Lung (tissue), 12 donors: ENCODE measurements around the gene SLC25A21. TPM values are rescaled to one million over a fixed set of nuclear protein-coding genes. Genes with fewer than 3 reads are reported as not detected.

ENCODE experiments used
- ATAC-seq: fragments of 200-7000 bp; cut with Tn5 transposase; one replicate; pipeline ENCODE4 v1.9.1; 2020; ENCODE audit warnings: moderate number of reproducible peaks; ENCODE audit not compliant: insufficient read depth, low FRiP score
- DNase-seq, 3 donors: peaks; one replicate each; pipeline ENCODE4 v3.0.0-alpha.2; 2013 to 2017
- H3K27ac ChIP-seq, 2 donors: one replicate each; pipeline ENCODE4 v1.5.1; 2013; ENCODE audit warnings: mild to moderate bottlenecking in 2 of 2, moderate library complexity in 2 of 2, control low read depth in 1 of 2, inconsistent platforms in 1 of 2, low read depth in 1 of 2, low read length in 1 of 2
- H3K27me3 ChIP-seq, 3 donors: one replicate each; pipeline ENCODE4 v1.5.1; 2013; ENCODE audit warnings: low read length in 2 of 3; ENCODE audit not compliant: control insufficient read depth in 3 of 3, insufficient read depth in 3 of 3
- H3K36me3 ChIP-seq, 4 donors: one replicate each; pipeline ENCODE4 v1.5.1; 2013; ENCODE audit warnings: low read length in 4 of 4, mild to moderate bottlenecking in 1 of 4, moderate library complexity in 1 of 4; ENCODE audit not compliant: control insufficient read depth in 4 of 4, insufficient read depth in 4 of 4
- H3K4me1 ChIP-seq, 5 donors: one replicate each; pipeline ENCODE4 v1.5.1; 2013; ENCODE audit warnings: low read length in 5 of 5, mild to moderate bottlenecking in 2 of 5, moderate library complexity in 1 of 5; ENCODE audit not compliant: control insufficient read depth in 5 of 5, insufficient read depth in 5 of 5
- H3K4me3 ChIP-seq: one replicate; pipeline ENCODE4 v1.5.1; 2013; ENCODE audit warnings: mild to moderate bottlenecking, control low read depth, moderate library complexity
- H3K9ac ChIP-seq, 2 donors: one replicate each; pipeline ENCODE4 v1.5.1; 2013; ENCODE audit warnings: low read length in 2 of 2, control low read depth in 1 of 2; ENCODE audit not compliant: insufficient read depth in 1 of 2
- H3K9me3 ChIP-seq, 4 donors: one replicate each; pipeline ENCODE4 v1.5.1; 2013; ENCODE audit warnings: low read length in 3 of 4, mild to moderate bottlenecking in 1 of 4, moderate library complexity in 1 of 4; ENCODE audit not compliant: control insufficient read depth in 4 of 4, insufficient read depth in 3 of 4
- CTCF ChIP-seq: IDR thresholded peaks from 2 replicates; pipeline ENCODE4 v1.5.1; 2012; ENCODE audit warnings: mild to moderate bottlenecking; ENCODE audit errors: control extremely low read depth, extremely low read depth
- WGBS, 2 donors: extraction: QIAGEN DNeasy Blood & Tissue Kit; methylation state at CpG; one replicate each; pipeline ENCODE4 v1.1.7; 2013; 5-methylcytosine and 5-hydroxymethylcytosine counted together
- polyA plus RNA-seq, 2 donors: library from polyadenylated mRNA; stranded (reverse); fragments of 200-250 nt; gene quantifications; one replicate each; pipeline ENCODE4 v1.2.1, GENCODE V29; 2013
- total RNA-seq, 2 donors: library from RNA; depleted of rRNA in 1 of 2; stranded (reverse); fragments of >200 nt in 1 of 2; gene quantifications; one replicate each; pipeline ENCODE4 v1.2.1, GENCODE V29; 2014 to 2021
- donor health status: control.
- donor health status: control.
- donor health status: Bipolar disorder and iron deficiency.
- donor health status: healthy.
- donor health status: DM: yes; HTN: yes; CAD: no.

The SLC25A21 gene
- total and polyA plus RNA-seq, 4 donors = 0.23 to 2.6 (median 0.42) TPM

GRCh38 chr14:36659822-36660735, 512.3 kb downstream of the SLC25A21 start:
- Histone ChIP-seq H3K27me3 (peaks cover 8 to 98% (median 96%) of the 10 kb centered on the region in 3 donors), H3K36me3 (no peaks in the 10 kb centered on the region), H3K4me3 (no peak overlapping the region), H3K9ac (no peak overlapping the region), H3K27ac (no peak overlapping the region), H3K9me3 (peaks cover 0 to 35% (median 0%) of the 10 kb centered on the region in 4 donors), H3K4me1 (peaks cover 0 to 57% (median 23%) of the 10 kb centered on the region in 5 donors)
- no peak for DNase-seq
- no peak for TF ChIP-seq CTCF
- 7 to 11% methylated on average over 19 of the region's 19 CpGs for WGBS, 2 donors
- no peak for ATAC-seq

- H3K9me3 ChIP-seq = peaks cover 0 to 38% (median 0%) of the 10 kb centered on the region in 4 donors
- H3K9ac ChIP-seq = no peak overlapping the region
- H3K4me3 ChIP-seq = no peak overlapping the region
- H3K27me3 ChIP-seq = peaks cover 8 to 98% (median 96%) of the 10 kb centered on the region in 3 donors
- H3K27ac ChIP-seq = no peak overlapping the region
- H3K4me1 ChIP-seq = peaks cover 0 to 56% (median 23%) of the 10 kb centered on the region in 5 donors
- 6 to 8% methylated on average over 35 of the region's 35 CpGs for WGBS, 2 donors
- TF ChIP-seq CTCF = no peak
- DNase-seq = peak in 2 of 3 donors; percentile 29 to 32
- H3K36me3 ChIP-seq = no peaks in the 10 kb centered on the region
- ATAC-seq = no peak
Observed at GRCh38 chr14:36659010-36659821, 513.2 kb downstream of the SLC25A21 start.

- no peak overlapping the region for H3K27ac ChIP-seq
- no peak overlapping the region for H3K9ac ChIP-seq
- peaks cover 8 to 98% (median 96%) of the 10 kb centered on the region in 3 donors for H3K27me3 ChIP-seq
- ATAC-seq (no peak), DNase-seq (peak in 1 of 3 donors; percentile 18)
- WGBS, 2 donors = 4 to 5% methylated on average over 51 to 55 of the region's 55 CpGs
- no peak for TF ChIP-seq CTCF
- H3K9me3 ChIP-seq = peaks cover 0 to 41% (median 0%) of the 10 kb centered on the region in 4 donors
- no peaks in the 10 kb centered on the region for H3K36me3 ChIP-seq
- H3K4me1 ChIP-seq = peaks cover 0 to 48% (median 23%) of the 10 kb centered on the region in 5 donors
- no peak overlapping the region for H3K4me3 ChIP-seq
Observed at GRCh38 chr14:36658123-36659009, 514.0 kb downstream of the SLC25A21 start.
